Fibroblast of skin of left quadriceps (primary cell): ENCODE results near the gene HMGN5.
A peak's percentile ranks its signal among the peaks of the same experiment; 100 is the strongest.

Experiments
- DNase-seq, 2 experiments: peaks; one replicate each; pipeline ENCODE4 v3.0.0-alpha.2; 2013; ENCODE audit warnings: low read depth in 2 of 2

HMGN5 gene

GRCh38 chrX:81201671-81202455, at the start of gene HMGN5, which contains the start of gene SH3BGRL:
Gene HMGN5 (minus strand): TSS chrX:81201913. CDS start chrX:81121549, 80,364 bp downstream.
Gene SH3BGRL (plus strand): TSS chrX:81202102. CDS start chrX:81202201, 99 bp downstream.
- peak; percentile 77 to 79 for DNase-seq

GRCh38 chrX:81241753-81242152, 40.0 kb upstream of the HMGN5 start:
- DNase-seq, result no peak

- DNase-seq, result no peak
Measured at GRCh38 chrX:81240701-81241331, 39.1 kb upstream of the HMGN5 start.

- no peak for DNase-seq
Measured at GRCh38 chrX:81238166-81238565, 36.5 kb upstream of the HMGN5 start.

- DNase-seq, result no peak
Measured at GRCh38 chrX:81237516-81237915, 35.8 kb upstream of the HMGN5 start.

- DNase-seq, result no peak
Measured at GRCh38 chrX:81232218-81232617, 30.5 kb upstream of the HMGN5 start.

GRCh38 chrX:81231476-81231875, 29.8 kb upstream of the HMGN5 start:
- DNase-seq, result no peak

GRCh38 chrX:81229901-81230300, 28.2 kb upstream of the HMGN5 start:
- DNase-seq, result no peak

- DNase-seq, result no peak
Measured at GRCh38 chrX:81229229-81229628, 27.5 kb upstream of the HMGN5 start.

- DNase-seq, result no peak
Measured at GRCh38 chrX:81215685-81216084, 14.0 kb upstream of the HMGN5 start.

- DNase-seq, result no peak
Measured at GRCh38 chrX:81208916-81209315, 7.2 kb upstream of the HMGN5 start.

- DNase-seq, result no peak
Measured at GRCh38 chrX:81206476-81206875, 4.8 kb upstream of the HMGN5 start.

GRCh38 chrX:81205551-81205950, 3.8 kb upstream of the HMGN5 start:
- DNase-seq, result no peak

GRCh38 chrX:81202943-81203342, 1.2 kb upstream of the HMGN5 start:
- no peak for DNase-seq

- DNase-seq, result no peak
Measured at GRCh38 chrX:81202456-81202819, 725 bp upstream of the HMGN5 start.

GRCh38 chrX:81201071-81201470, 642 bp downstream of the HMGN5 start:
- no peak for DNase-seq

- DNase-seq, result peak in 1 of 2 experiments; percentile 20
Measured at GRCh38 chrX:81195712-81196111, 6.0 kb downstream of the HMGN5 start.

- DNase-seq, result no peak
Measured at GRCh38 chrX:81195259-81195658, 6.5 kb downstream of the HMGN5 start.

- peak in 1 of 2 experiments; percentile 5 for DNase-seq
Measured at GRCh38 chrX:81174286-81174685, 27.4 kb downstream of the HMGN5 start.

GRCh38 chrX:81168391-81168790, 33.3 kb downstream of the HMGN5 start:
- no peak for DNase-seq

GRCh38 chrX:81121513-81122363, 80.0 kb downstream of the HMGN5 start:
- DNase-seq, result peak; percentile 82 to 86

- peak; percentile 12 to 13 for DNase-seq
Measured at GRCh38 chrX:81120936-81121371, 80.8 kb downstream of the HMGN5 start.
